Thyroid gland (tissue), 4 donors: Measurements from ENCODE around the gene NPPB.

Experiments
- CTCF ChIP-seq, 6 experiments: fragments of 200-600 bp in 3 of 6; fragments of 450-650 bp in 3 of 6; sonication (generic) in 3 of 6; IDR thresholded peaks; one replicate each; pipeline ENCODE4 v1.5.1; 2016 to 2019; ENCODE audit warnings: antibody characterized with exemption in 6 of 6, mild to moderate bottlenecking in 2 of 6, inconsistent platforms in 1 of 6, moderate library complexity in 1 of 6
- POLR2A ChIP-seq, 2 donors: fragments of 450-650 bp; IDR thresholded peaks; one replicate each; pipeline ENCODE4 v1.6.1; 2017; ENCODE audit warnings: antibody characterized with exemption in 2 of 2, mild to moderate bottlenecking in 2 of 2, moderate library complexity in 1 of 2

DNA sequence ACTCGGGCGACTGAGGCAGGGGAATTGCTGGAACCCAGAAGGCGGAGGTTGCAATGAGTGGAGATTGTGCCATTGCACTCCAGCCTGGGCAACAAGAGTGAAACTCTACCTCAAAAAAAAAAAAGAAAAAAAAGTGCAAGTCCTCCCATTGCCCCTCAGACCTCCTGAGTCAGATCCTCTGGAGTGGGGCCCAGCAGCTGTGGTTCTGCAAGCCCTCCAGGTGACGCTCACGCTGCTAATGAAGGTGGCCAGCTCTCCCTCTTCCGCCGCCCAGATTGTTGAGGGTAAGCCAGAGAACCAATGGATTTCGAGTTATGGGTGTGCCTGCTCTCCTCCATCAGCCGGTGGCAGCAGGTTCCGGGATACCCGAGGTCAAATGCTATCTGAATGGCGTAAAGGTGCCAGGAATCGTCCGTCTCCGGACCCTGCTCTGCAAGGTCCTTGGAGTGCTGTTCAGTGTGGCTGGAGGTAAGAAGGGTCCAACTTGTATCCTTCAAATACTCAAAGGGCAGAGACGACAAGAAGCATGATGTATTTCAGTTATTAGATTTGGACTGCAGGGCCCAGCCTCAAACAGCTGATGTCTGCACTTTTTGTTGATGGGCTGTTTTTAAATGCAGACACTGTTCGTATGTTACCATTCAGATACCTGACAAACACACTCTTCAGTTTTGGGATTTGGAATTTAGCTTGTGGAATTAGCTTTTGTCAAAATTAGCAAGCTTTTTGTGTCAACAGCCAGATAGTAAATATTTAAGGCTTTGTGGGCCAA, 35.2 kb downstream of the NPPB start:
- no peak for TF ChIP-seq CTCF (IDR thresholded peaks at IDR 0.05)
- no peak for TF ChIP-seq POLR2A (IDR thresholded peaks at IDR 0.05)
